ENCODE results near the gene CHID1. TPM values are rescaled to one million over a fixed set of nuclear protein-coding genes. Genes with fewer than 3 reads are reported as not detected.

The CHID1 gene
- total and polyA plus RNA-seq, 2 of the 4 experiments (the other 2 are of a cell fraction) = 34.2 to 121 TPM

DNA sequence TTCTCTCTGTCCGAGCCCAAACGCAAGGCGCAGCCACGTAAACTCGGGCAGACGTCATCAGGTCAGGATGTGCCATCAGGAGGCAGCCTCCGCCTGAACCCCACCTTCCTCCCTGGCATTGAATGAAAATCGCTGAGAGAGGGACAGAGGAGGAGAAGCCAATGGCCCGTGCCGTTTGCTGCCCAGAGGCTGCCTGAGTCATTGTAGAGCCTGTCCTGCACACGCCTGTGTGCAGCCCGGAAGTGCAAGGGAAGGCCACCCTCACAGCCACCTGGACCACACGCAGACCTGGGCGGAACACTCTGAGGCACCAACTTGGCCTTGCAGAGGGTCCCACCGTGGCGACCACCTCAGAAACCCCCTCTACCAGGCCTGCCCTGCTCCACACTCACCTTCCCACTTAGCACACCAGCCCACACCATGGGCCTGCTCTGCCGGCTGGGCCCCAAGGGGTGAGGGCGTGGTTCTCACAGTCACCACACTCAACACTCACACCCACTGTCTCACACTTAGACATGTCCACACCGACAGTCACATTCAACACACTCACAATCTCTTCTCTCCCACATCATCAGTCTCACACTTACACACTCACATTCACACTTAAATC is 9.1 kb downstream of the CHID1 start:
- peaks cover 50% of the 10 kb centered on the region for H3K36me3 ChIP-seq (ENCODE audit: control insufficient read depth, insufficient read depth, low read length)
- no peak overlapping the region for H2AK5ac ChIP-seq (ENCODE audit: low read depth, low read length)
- H4K8ac ChIP-seq (ENCODE audit: low read depth in 2 of 2, low read length in 2 of 2) = no peak overlapping the region
- no peak overlapping the region for H3K56ac ChIP-seq (ENCODE audit: extremely low read depth, insufficient read depth, low read length)
- ChIA-PET CTCF (no interaction called here), POLR2A (ENCODE audit: unreplicated experiment) (no interaction called here)
- intact Hi-C loops (cut with micrococcal nuclease) = no loop called here
- 0 out of 2 replicates have a peak, but pooled peaks cover 7% of the 10 kb centered on the region for H3K9me1 ChIP-seq (ENCODE audit: insufficient read depth, low read length)
- no peak overlapping the region for H3K4me2 ChIP-seq (ENCODE audit: low read depth, low read length)
- no peak overlapping the region for H3K14ac ChIP-seq (replicated peaks; ENCODE audit: low read depth, low read length)
- no peak overlapping the region for H2BK15ac ChIP-seq (ENCODE audit: low read depth, low read length)
- H4K5ac ChIP-seq (ENCODE audit: low read depth, low read length) = no peak overlapping the region
- H2AFZ ChIP-seq (replicated peaks; ENCODE audit: low read length, poor library complexity) = no peak overlapping the region
- H3K23ac ChIP-seq (ENCODE audit: low read depth, low read length) = no peak overlapping the region
- DNase-seq (no peak), ATAC-seq (ENCODE audit: low read depth) (no peak)
- no peak overlapping the region for H3K18ac ChIP-seq (ENCODE audit: low read depth, low read length)
- H2BK20ac ChIP-seq (ENCODE audit: low read depth, low read length) = no peak overlapping the region
- no peaks in the 10 kb centered on the region for H3K9me3 ChIP-seq (ENCODE audit: control insufficient read depth, insufficient read depth, low read length)
- H3K27ac ChIP-seq (ENCODE audit: insufficient read depth, low read length) = no peak overlapping the region
- H4K91ac ChIP-seq (ENCODE audit: insufficient read depth, low read depth, low read length) = no peak overlapping the region
- BruUV-seq (replicated peaks) = no TSS peak
- in situ Hi-C loops (cut with MboI; ENCODE audit: low sequenced_read_pairs) = no loop called here
- H3K4ac ChIP-seq (ENCODE audit: low read depth, low read length) = no peak overlapping the region
- dilution Hi-C loops (cut with HindIII; ENCODE audit: low sequenced_read_pairs, unreplicated experiment) = no loop called here
- no peak overlapping the region for H2BK120ac ChIP-seq (ENCODE audit: low read depth, low read length)
- H3K4me1 ChIP-seq (ENCODE audit: control insufficient read depth, insufficient read depth, low read length) = no peaks in the 10 kb centered on the region
- H2AK9ac ChIP-seq (replicated peaks; ENCODE audit: low read depth, low read length, poor library complexity) = no peak overlapping the region
- H2BK5ac ChIP-seq (ENCODE audit: low read depth, low read length, poor library complexity, severe bottlenecking) = no peak overlapping the region
- peaks cover 0 to 13% of the 10 kb centered on the region in 2 experiments; a peak in 1 of 4 replicates for H3K79me1 ChIP-seq (ENCODE audit: low read depth in 1 of 2, low read length in 2 of 2)
- no peaks in the 10 kb centered on the region for H3K27me3 ChIP-seq (ENCODE audit: control insufficient read depth, insufficient read depth, low read length)
- no peak for TF ChIP-seq RCOR1 (IDR thresholded peaks at IDR 0.05; ENCODE audit: insufficient replicate concordance, low read length)
- no peak for TF ChIP-seq RFX5 (IDR thresholded peaks at IDR 0.05; ENCODE audit: low read depth, low read length)
- TF ChIP-seq, protein P1, sequence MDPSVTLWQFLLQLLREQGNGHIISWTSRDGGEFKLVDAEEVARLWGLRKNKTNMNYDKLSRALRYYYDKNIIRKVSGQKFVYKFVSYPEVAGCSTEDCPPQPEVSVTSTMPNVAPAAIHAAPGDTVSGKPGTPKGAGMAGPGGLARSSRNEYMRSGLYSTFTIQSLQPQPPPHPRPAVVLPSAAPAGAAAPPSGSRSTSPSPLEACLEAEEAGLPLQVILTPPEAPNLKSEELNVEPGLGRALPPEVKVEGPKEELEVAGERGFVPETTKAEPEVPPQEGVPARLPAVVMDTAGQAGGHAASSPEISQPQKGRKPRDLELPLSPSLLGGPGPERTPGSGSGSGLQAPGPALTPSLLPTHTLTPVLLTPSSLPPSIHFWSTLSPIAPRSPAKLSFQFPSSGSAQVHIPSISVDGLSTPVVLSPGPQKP (IDR thresholded peaks at IDR 0.05; ENCODE audit: borderline replicate concordance, low read depth, low read length) = no peak
- TF ChIP-seq BHLHE40 (IDR thresholded peaks at IDR 0.05; ENCODE audit: low read depth, low read length) = no peak
- no peak for TF ChIP-seq MXI1 (IDR thresholded peaks at IDR 0.05; ENCODE audit: borderline replicate concordance, low read depth, low read length)
- TF ChIP-seq FOS (IDR thresholded peaks at IDR 0.05; ENCODE audit: low read depth, low read length) = no peak
- no peak overlapping the region for H3K4me3 ChIP-seq (ENCODE audit: insufficient read depth, low read depth, low read length)
- WGBS, 2 experiments (ENCODE audit: extremely low coverage in 2 of 2, insufficient read length in 1 of 2) = 95% methylated on average over 5 of the region's 19 CpGs; no CpG with 5 or more reads in 1 of the 2 experiments
- H3K9ac ChIP-seq (ENCODE audit: low read depth, low read length) = no peak overlapping the region
- H4K20me1 ChIP-seq (ENCODE audit: insufficient read depth, low read length) = peaks cover 9% of the 10 kb centered on the region; the same call in 1 of the 2 replicates
